Measurements from ENCODE around the gene UXS1.

GRCh38 chr2:106094131-106094841, 99.8 kb downstream of the UXS1 start:
- TF ChIP-seq CTCF (IDR thresholded peaks at IDR 0.05 in 4 of 5, conservative IDR thresholded peaks at IDR 0.05 in 1 of 5) (no peak), POLR2A (IDR thresholded peaks at IDR 0.05) (no peak)

All from gastrocnemius medialis (tissue), 4 donors.